ENCODE measurements around the gene TMEM161A. TPM values are rescaled to one million over a fixed set of nuclear protein-coding genes. Genes with fewer than 3 reads are reported as not detected.
"Not testable (repeated sequence)": the region's sequence is repeated elsewhere in the genome, so short reads cannot be mapped to it uniquely, and the experiment has no call there.

TMEM161A gene
- total RNA-seq, 2 experiments from 2014 or later, result 18.9 TPM

- DNase-seq; H3K4me3 Mint-ChIP-seq; H3K4me1 Mint-ChIP-seq; H3K36me3 Mint-ChIP-seq (ENCODE audit: low read depth); H3K27me3 Mint-ChIP-seq; H3K9me3 Mint-ChIP-seq; H3K27ac Mint-ChIP-seq: not testable (repeated sequence)
- POLR2A ChIA-PET, result interaction anchor here (0.6 kb wide), 1 partner anchor 43 kb away, joined by 3 read pairs; the partner anchor contains the start of genes BORCS8 and RFXANK
- CTCF ChIA-PET, result interaction anchor here (1.8 to 4.1 kb wide), 2 partner anchors 9 to 27 kb away, joined by 11 to 23 read pairs; no protein-coding TSS in a partner anchor
These were observed 10.2 kb upstream of the TMEM161A start for GRCh38 chr19:19148504-19148903.

GRCh38 chr19:19147344-19147743 lies 9.1 kb upstream of the TMEM161A start:
- no peaks in the 10 kb centered on the region for H3K27me3 Mint-ChIP-seq
- POLR2A ChIA-PET, result no interaction called here
- H3K36me3 Mint-ChIP-seq (ENCODE audit: low read depth), result no peaks in the 10 kb centered on the region

GRCh38 chr19:19146865-19147264 lies 8.6 kb upstream of the TMEM161A start:
- Mint-ChIP-seq H3K27me3 (no peaks in the 10 kb centered on the region), H3K4me3 (no peak overlapping the region), H3K36me3 (ENCODE audit: low read depth) (no peaks in the 10 kb centered on the region), H3K27ac (no peak overlapping the region), H3K4me1 (no peaks in the 10 kb centered on the region), H3K9me3 (no peaks in the 10 kb centered on the region)
- CTCF ChIA-PET, result interaction anchor here (1.4 to 4.1 kb wide), 5 partner anchors 11 to 169 kb away, joined by 3 to 23 read pairs (median 7); no protein-coding TSS in a partner anchor
- POLR2A ChIA-PET, result no interaction called here
- DNase-seq, result no peak

More at GRCh38 chr19:19147344-19147743, 9.1 kb upstream of the TMEM161A start:
- no peak for DNase-seq
- H3K9me3 Mint-ChIP-seq, result no peaks in the 10 kb centered on the region
- H3K27ac Mint-ChIP-seq, result no peak overlapping the region
- H3K4me3 Mint-ChIP-seq, result no peak overlapping the region
- H3K4me1 Mint-ChIP-seq, result no peaks in the 10 kb centered on the region
- CTCF ChIA-PET, result interaction anchor here (1.4 to 4.1 kb wide), 4 partner anchors 10 to 168 kb away, joined by 3 to 23 read pairs (median 9); no protein-coding TSS in a partner anchor

GRCh38 chr19:19145684-19146608 lies 7.7 kb upstream of the TMEM161A start:
- Mint-ChIP-seq H3K4me1 (no peaks in the 10 kb centered on the region), H3K27me3 (no peaks in the 10 kb centered on the region), H3K9me3 (no peaks in the 10 kb centered on the region), H3K27ac (no peak overlapping the region), H3K4me3 (no peak overlapping the region), H3K36me3 (ENCODE audit: low read depth) (no peaks in the 10 kb centered on the region)
- CTCF ChIA-PET, result interaction anchor here (0.6 to 4.1 kb wide), 12 partner anchors 11 to 149 kb away, joined by 3 to 23 read pairs (median 4); partner anchors contain the start of genes BORCS8, RFXANK and SLC25A42
- POLR2A ChIA-PET, result interaction anchor here (1.0 to 1.1 kb wide), 2 partner anchors 29 to 345 kb away, joined by 3 read pairs; no protein-coding TSS in a partner anchor
- DNase-seq, result peak; percentile 89

- ChIA-PET CTCF (interaction anchor here (0.6 to 4.1 kb wide), 12 partner anchors 12 to 150 kb away, joined by 3 to 23 read pairs (median 4); partner anchors contain the start of genes BORCS8, RFXANK and SLC25A42), POLR2A (interaction anchor here (1.0 to 1.1 kb wide), 2 partner anchors 29 to 345 kb away, joined by 3 read pairs; no protein-coding TSS in a partner anchor)
- H3K4me1 Mint-ChIP-seq, result no peaks in the 10 kb centered on the region
- no peak overlapping the region for H3K27ac Mint-ChIP-seq
- H3K9me3 Mint-ChIP-seq, result no peaks in the 10 kb centered on the region
- DNase-seq, result no peak
- no peaks in the 10 kb centered on the region for H3K36me3 Mint-ChIP-seq (ENCODE audit: low read depth)
- H3K4me3 Mint-ChIP-seq, result no peak overlapping the region
- H3K27me3 Mint-ChIP-seq, result no peaks in the 10 kb centered on the region
These were observed 7.0 kb upstream of the TMEM161A start for GRCh38 chr19:19145281-19145680.

GRCh38 chr19:19142347-19142746 lies 4.1 kb upstream of the TMEM161A start:
- Mint-ChIP-seq H3K27me3 (no peaks in the 10 kb centered on the region), H3K4me3 (no peak overlapping the region), H3K36me3 (ENCODE audit: low read depth) (no peaks in the 10 kb centered on the region), H3K9me3 (no peaks in the 10 kb centered on the region), H3K27ac (no peak overlapping the region), H3K4me1 (peaks cover 22% of the 10 kb centered on the region)
- ChIA-PET CTCF (no interaction called here), POLR2A (no interaction called here)
- DNase-seq, result no peak

GRCh38 chr19:19140476-19140875 lies 2.2 kb upstream of the TMEM161A start:
- no peaks in the 10 kb centered on the region for H3K36me3 Mint-ChIP-seq (ENCODE audit: low read depth)
- ChIA-PET POLR2A (no interaction called here), CTCF (interaction anchor here (0.9 kb wide), 1 partner anchor 350 kb away, joined by 3 read pairs; no protein-coding TSS in a partner anchor)
- no peak overlapping the region for H3K4me3 Mint-ChIP-seq
- no peaks in the 10 kb centered on the region for H3K9me3 Mint-ChIP-seq
- no peak overlapping the region for H3K27ac Mint-ChIP-seq
- DNase-seq, result no peak
- H3K27me3 Mint-ChIP-seq, result no peaks in the 10 kb centered on the region
- H3K4me1 Mint-ChIP-seq, result peaks cover 26% of the 10 kb centered on the region

GRCh38 chr19:19139876-19140229 lies 1.6 kb upstream of the TMEM161A start:
- ChIA-PET CTCF (no interaction called here), POLR2A (no interaction called here)
- Mint-ChIP-seq H3K9me3 (no peaks in the 10 kb centered on the region), H3K4me1 (peaks cover 29% of the 10 kb centered on the region), H3K27ac (no peak overlapping the region), H3K36me3 (ENCODE audit: low read depth) (no peaks in the 10 kb centered on the region), H3K4me3 (no peak overlapping the region), H3K27me3 (no peaks in the 10 kb centered on the region)
- no peak for DNase-seq

- Mint-ChIP-seq H3K4me1 (peaks cover 29% of the 10 kb centered on the region), H3K27ac (peak overlapping the region; percentile 65), H3K36me3 (ENCODE audit: low read depth) (no peaks in the 10 kb centered on the region), H3K4me3 (peak overlapping the region; percentile 88), H3K27me3 (no peaks in the 10 kb centered on the region), H3K9me3 (no peaks in the 10 kb centered on the region)
- DNase-seq, result no peak
- ChIA-PET POLR2A (no interaction called here), CTCF (no interaction called here)
These were observed 646 bp downstream of the TMEM161A start for GRCh38 chr19:19137556-19138108.

GRCh38 chr19:19135713-19136112 lies 2.6 kb downstream of the TMEM161A start:
- H3K4me1 Mint-ChIP-seq, result peaks cover 29% of the 10 kb centered on the region
- H3K27ac Mint-ChIP-seq; H3K4me3 Mint-ChIP-seq; H3K27me3 Mint-ChIP-seq; H3K36me3 Mint-ChIP-seq (ENCODE audit: low read depth); POLR2A ChIA-PET; H3K9me3 Mint-ChIP-seq; DNase-seq; CTCF ChIA-PET: not testable (repeated sequence)

GRCh38 chr19:19134687-19135158 lies 3.6 kb downstream of the TMEM161A start:
- CTCF ChIA-PET, result interaction anchor here (0.6 kb wide), 1 partner anchor 65 kb away, joined by 3 read pairs; no protein-coding TSS in a partner anchor
- Mint-ChIP-seq H3K4me1 (peaks cover 29% of the 10 kb centered on the region), H3K27ac (no peak overlapping the region), H3K9me3 (peaks cover 7% of the 10 kb centered on the region), H3K27me3 (no peaks in the 10 kb centered on the region), H3K36me3 (ENCODE audit: low read depth) (peaks cover 8% of the 10 kb centered on the region), H3K4me3 (no peak overlapping the region)
- DNase-seq, result no peak
- POLR2A ChIA-PET, result no interaction called here

GRCh38 chr19:19133985-19134384 lies 4.3 kb downstream of the TMEM161A start:
- ChIA-PET POLR2A (no interaction called here), CTCF (interaction anchor here (1.2 kb wide), 1 partner anchor 11 kb away, joined by 3 read pairs; no protein-coding TSS in a partner anchor)
- H3K36me3 Mint-ChIP-seq (ENCODE audit: low read depth), result peaks cover 8% of the 10 kb centered on the region
- no peaks in the 10 kb centered on the region for H3K27me3 Mint-ChIP-seq
- H3K4me3 Mint-ChIP-seq, result no peak overlapping the region
- H3K4me1 Mint-ChIP-seq, result peaks cover 23% of the 10 kb centered on the region
- DNase-seq, result no peak
- peaks cover 7% of the 10 kb centered on the region for H3K9me3 Mint-ChIP-seq
- no peak overlapping the region for H3K27ac Mint-ChIP-seq

- Mint-ChIP-seq H3K4me1 (peaks cover 12% of the 10 kb centered on the region), H3K27ac (no peak overlapping the region)
These were observed 5.4 kb downstream of the TMEM161A start for GRCh38 chr19:19132912-19133311.

More at GRCh38 chr19:19132912-19133311, 5.4 kb downstream of the TMEM161A start:
- peaks cover 8% of the 10 kb centered on the region for H3K9me3 Mint-ChIP-seq
- H3K27me3 Mint-ChIP-seq, result no peaks in the 10 kb centered on the region
- POLR2A ChIA-PET, result no interaction called here
- no peak overlapping the region for H3K4me3 Mint-ChIP-seq
- CTCF ChIA-PET, result interaction anchor here (1.2 kb wide), 1 partner anchor 10 kb away, joined by 3 read pairs; no protein-coding TSS in a partner anchor
- peaks cover 8% of the 10 kb centered on the region for H3K36me3 Mint-ChIP-seq (ENCODE audit: low read depth)
- DNase-seq, result no peak

All from activated CD4-positive, alpha-beta memory T cell treated with anti-CD3 and anti-CD28 coated beads, Interleukin-2, amount 10 ng/mL, durations not matched to agents 7 days and 5 days (primary cell).